Adipose tissue (tissue), 3 donors: Measurements from ENCODE around the gene GJC2. TPM values are rescaled to one million over a fixed set of nuclear protein-coding genes. Genes with fewer than 3 reads are reported as not detected.

Experiments
- H3K27ac ChIP-seq: one replicate; pipeline ENCODE4 v1.5.1; 2013; ENCODE audit warnings: low read depth, low read length
- WGBS, 3 donors: extraction: QIAGEN DNeasy Blood & Tissue Kit; methylation state at CpG; one replicate each; pipeline ENCODE4 v1.1.7; 2013; 5-methylcytosine and 5-hydroxymethylcytosine counted together
- polyA plus RNA-seq, 3 donors: library from polyadenylated mRNA; stranded (reverse); fragments of 200-250 nt; gene quantifications; one replicate each; pipeline ENCODE4 v1.2.3, GENCODE V29; 2013
- donor health status: healthy with polysubstance abuse.
- donor health status: Bipolar disorder and iron deficiency.
- donor health status: healthy.

The GJC2 gene
- polyA plus RNA-seq, 3 donors: 0.29 to 5.3 (median 2.0) TPM

GRCh38 chr1:228142155-228142691 lies 7.5 kb upstream of the GJC2 start:
- no peak overlapping the region for H3K27ac ChIP-seq
- 62 to 76% (median 72%) methylated on average over 16 of the region's 16 CpGs for WGBS, 3 donors

- H3K27ac ChIP-seq: no peak overlapping the region
- WGBS, 3 donors: 65 to 80% (median 77%) methylated on average over 11 of the region's 11 CpGs
Measured at GRCh38 chr1:228142701-228143136, 7.0 kb upstream of the GJC2 start.

- H3K27ac ChIP-seq: no peak overlapping the region
- WGBS, 3 donors: 84 to 89% (median 88%) methylated on average over 12 of the region's 12 CpGs
Measured at GRCh38 chr1:228143480-228144192, 6.1 kb upstream of the GJC2 start.

DNA sequence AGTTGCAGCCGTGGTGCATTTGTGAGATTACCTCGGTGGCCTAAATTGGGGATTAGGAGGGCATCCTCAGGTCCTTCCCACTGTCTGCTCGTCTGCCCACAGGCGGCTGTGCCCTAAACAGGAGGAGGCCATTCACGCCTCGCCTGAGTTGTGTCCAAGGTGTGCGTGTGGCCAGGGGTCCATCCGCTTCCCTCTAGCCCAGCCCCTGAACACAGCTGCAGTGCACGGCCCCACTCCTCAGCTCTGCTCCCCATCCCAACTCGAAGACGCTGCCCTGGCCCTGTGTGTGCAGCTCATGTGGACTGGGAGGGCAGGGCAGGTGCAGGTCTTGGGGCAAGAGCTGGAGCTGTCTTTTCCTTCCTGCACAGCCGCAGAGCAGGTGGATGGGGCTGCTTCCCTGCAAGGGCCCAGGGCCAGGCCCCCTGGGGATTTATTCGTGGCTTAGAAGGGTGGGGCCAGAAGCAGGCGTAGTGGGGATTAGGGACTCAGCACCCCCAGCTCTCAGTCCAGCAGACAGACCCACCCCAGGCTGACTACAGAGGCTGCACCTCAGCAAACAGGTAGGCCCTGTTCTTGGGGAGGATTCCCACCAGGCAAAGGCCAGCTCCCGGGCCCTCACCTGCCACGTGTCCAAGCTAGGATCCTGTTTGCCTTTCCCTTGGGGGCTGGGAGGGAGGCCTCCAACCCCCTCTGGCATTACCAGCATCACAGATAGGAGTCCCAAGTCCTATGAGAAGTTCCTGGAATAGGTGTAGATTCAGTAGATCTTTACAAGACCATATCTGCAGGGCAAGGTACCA lies 5.3 kb upstream of the GJC2 start:
- 79 to 82% (median 82%) methylated on average over 16 of the region's 16 CpGs for WGBS, 3 donors
- no peak overlapping the region for H3K27ac ChIP-seq

DNA sequence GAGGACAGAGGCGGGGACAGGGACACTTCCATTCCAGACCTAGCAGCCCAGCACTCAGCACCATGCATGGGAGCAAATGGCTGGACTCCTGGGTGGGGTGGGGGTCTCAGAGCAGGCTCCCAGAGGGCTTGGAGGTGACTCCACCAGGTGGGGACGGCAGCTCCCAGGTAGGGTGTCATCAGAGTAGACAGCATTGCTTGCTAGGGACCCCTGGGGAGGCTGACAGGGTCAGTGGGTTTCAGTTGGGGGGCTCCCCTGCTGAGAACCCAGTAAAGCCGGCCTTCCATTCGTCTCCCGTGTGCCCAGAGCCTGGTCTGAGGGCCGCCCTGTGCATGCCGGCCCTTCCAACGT lies 4.8 kb upstream of the GJC2 start:
- 85 to 89% (median 86%) methylated on average over 8 of the region's 8 CpGs for WGBS, 3 donors
- no peak overlapping the region for H3K27ac ChIP-seq

DNA sequence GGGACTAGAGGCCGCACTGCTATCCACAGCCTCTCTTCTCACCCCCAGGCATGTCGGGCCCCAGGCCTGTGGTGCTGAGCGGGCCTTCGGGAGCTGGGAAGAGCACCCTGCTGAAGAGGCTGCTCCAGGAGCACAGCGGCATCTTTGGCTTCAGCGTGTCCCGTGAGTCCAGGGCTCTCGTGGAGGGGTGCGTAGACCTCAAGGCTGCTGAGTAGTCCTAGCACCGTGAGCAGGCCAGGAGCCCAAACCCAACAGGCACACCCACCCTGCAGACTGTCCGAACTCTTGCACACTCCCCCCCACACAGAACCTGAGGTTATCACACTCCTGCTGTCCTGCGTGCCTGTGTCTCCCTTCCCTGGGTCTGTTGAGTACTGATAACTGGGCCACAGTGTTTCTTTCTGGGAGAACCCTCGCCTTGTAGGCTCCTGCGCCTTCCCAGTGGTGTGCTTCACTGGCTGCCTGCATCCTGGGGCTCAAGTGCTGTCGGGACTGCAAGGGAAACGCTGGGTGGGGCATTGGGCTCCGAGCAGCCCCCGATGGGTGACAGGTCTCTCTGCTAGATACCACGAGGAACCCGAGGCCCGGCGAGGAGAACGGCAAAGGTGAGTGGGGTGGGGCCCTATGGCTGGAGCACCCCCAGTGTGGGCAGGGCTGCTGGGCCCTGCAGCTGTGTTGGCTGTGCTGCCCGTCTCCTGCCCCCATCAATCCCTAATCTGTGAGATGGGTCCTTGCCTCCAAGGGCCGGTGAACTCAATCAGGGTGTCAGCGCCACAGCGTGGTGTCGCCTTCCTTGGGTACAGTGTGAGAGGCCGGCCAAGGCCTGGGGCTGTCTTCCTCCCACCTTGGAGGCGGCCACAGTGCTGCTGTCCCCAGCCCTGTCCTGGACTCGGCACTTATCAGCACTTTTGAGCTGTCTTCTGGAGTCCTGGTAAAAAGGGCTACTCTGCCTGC lies 4.0 kb upstream of the GJC2 start:
- no peak overlapping the region for H3K27ac ChIP-seq

DNA sequence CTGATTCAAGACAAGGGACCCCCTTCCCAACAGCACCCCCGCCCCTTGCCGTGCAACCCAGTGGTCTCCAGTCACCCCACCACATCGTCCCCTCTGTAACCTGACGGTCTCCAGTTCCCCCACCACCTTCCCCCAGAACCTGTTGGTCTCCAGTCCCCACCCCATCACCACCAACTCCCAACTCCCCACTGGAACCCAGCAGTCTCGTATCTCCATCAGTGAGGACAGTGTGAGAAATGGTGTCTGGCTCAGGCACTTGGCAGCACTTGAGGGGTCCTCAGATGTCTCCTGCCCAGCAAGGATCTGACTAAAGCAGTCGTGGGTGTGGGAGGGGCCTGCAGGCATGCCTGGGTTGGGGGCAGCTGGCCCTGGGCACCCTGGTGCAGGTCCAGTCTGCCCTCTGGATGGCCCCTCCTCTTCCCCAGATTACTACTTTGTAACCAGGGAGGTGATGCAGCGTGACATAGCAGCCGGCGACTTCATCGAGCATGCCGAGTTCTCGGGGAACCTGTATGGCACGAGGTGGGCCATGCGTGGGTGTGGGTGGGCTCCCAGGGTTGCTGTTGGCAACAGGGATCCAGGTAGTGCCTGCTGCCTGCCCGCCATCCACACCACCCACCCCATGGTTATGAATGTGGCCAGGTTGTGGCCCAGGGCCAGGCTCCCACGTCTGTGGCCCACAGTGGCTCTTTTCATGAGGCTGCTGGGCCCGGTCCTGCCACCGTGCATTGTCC lies 3.1 kb upstream of the GJC2 start:
- WGBS, 3 donors: 89 to 92% (median 89%) methylated on average over 18 of the region's 18 CpGs
- no peak overlapping the region for H3K27ac ChIP-seq

More for the DNA sequence above, 4.0 kb upstream of the GJC2 start:
- WGBS, 3 donors: 89 to 90% (median 89%) methylated on average over 31 of the region's 31 CpGs

- no peak overlapping the region for H3K27ac ChIP-seq
- WGBS, 3 donors: 90 to 95% (median 90%) methylated on average over 20 of the region's 20 CpGs
Measured at GRCh38 chr1:228147151-228147693, 2.5 kb upstream of the GJC2 start.

GRCh38 chr1:228147768-228148167 lies 2.0 kb upstream of the GJC2 start:
- H3K27ac ChIP-seq: no peak overlapping the region
- WGBS, 3 donors: 82 to 93% (median 91%) methylated on average over 4 of the region's 4 CpGs

- H3K27ac ChIP-seq: no peak overlapping the region
- WGBS, 3 donors: 49 to 73% (median 52%) methylated on average over 18 of the region's 18 CpGs
Measured at GRCh38 chr1:228148196-228148861, 1.4 kb upstream of the GJC2 start.

- 69 to 80% (median 70%) methylated on average over 8 of the region's 8 CpGs for WGBS, 3 donors
Measured at GRCh38 chr1:228148935-228149405, 760 bp upstream of the GJC2 start.

GRCh38 chr1:228150120-228150460 lies 360 bp downstream of the GJC2 start:
- H3K27ac ChIP-seq: no peak overlapping the region
- WGBS, 3 donors: 56 to 75% (median 67%) methylated on average over 4 to 7 of the region's 7 CpGs

More at GRCh38 chr1:228148935-228149405, 760 bp upstream of the GJC2 start:
- no peak overlapping the region for H3K27ac ChIP-seq

DNA sequence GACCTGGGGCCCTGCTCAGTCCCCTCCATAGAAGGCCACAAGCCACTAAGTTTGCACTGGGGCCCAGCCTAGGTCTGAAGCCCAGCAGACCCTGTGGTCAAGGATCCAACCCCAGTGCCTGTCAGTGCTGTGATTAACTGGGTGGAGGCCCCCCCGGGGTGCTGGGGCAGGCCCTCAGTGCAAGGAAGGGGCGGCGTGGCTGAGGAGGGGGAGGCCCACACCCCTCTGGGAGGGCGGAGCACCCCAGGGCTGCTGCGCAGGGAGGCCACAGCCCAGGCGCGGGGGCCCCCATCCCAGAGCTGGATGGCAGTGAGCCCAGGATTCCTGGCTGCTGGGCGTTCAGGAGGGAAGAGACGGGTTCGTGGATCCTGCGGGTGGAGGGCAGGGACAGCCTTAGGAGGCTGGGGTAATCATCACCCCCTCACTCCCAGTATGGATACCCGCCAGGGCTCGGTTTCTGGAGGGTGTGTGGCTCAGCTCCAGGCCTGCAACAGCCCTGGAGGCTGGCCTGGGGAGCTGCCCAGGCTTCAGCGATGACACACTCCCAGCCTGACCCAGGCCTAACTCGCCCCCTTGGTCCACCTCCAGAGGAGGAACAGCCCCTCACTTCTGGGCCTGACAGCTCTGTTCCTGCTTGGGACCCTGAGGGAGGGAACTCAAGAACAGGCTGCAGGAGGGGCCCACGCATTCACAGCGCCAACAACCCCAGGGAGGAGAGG lies 890 bp downstream of the GJC2 start:
- WGBS, 3 donors: 30 to 47% (median 47%) methylated on average over 12 to 17 of the region's 17 CpGs
- H3K27ac ChIP-seq: no peak overlapping the region

DNA sequence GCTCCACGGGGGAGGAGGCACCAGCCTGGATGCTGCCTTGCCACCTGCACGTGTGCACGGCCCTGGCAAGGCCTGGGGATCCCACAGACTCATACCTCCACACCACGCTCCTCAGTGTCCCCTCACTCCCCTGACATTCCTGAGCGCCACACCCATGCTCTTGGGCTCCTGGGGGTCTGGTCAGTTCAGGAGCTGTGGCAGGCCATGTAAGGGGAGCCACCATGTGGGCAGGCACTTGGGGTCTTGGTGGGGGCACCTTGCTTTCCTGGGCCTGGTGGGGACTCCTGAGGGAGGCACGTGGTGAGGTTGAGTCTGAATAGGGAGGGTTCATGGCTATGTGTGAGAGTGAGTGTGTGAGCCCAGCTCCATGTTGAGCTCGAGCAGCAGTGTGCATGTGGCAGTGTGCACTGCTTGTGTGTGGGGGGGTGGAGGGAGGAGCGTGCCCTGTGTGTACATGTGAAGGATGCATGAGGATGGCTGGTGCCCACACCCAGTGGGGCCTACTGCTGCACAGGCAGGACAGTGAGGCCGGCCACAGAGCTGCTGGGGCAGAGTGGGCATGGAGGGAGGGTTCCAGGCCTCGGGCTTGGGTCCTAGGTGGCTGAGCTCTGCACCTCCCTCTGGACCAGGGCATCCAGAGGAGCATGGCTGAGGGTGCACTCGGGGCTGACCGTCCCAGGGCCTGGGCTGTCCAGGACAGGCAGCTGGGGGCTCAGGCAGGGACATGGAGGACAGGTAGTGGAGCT lies 1.6 kb downstream of the GJC2 start:
- 68 to 72% (median 71%) methylated on average over 12 of the region's 12 CpGs for WGBS, 3 donors
- no peak overlapping the region for H3K27ac ChIP-seq

GRCh38 chr1:228152097-228152917 lies 2.6 kb downstream of the GJC2 start:
- no peak overlapping the region for H3K27ac ChIP-seq

More at GRCh38 chr1:228152097-228152917, 2.6 kb downstream of the GJC2 start:
- WGBS, 3 donors: 87 to 91% (median 91%) methylated on average over 16 to 19 of the region's 19 CpGs
